SK-N-MC (cell line): ENCODE results near the gene EEF1AKMT3.

Experiments used
- EZH2 ChIP-seq: fragments of 200-600 bp; sonication (generic); IDR thresholded peaks from one replicate; pipeline ENCODE4 v1.6.1; 2017; ENCODE audit warnings: antibody characterized with exemption
- FOXP2 ChIP-seq: optimal IDR thresholded peaks from 2 replicates; pipeline ENCODE3; 2011; ENCODE audit warnings: mild to moderate bottlenecking, moderate library complexity; ENCODE audit not compliant: insufficient read depth; ENCODE audit errors: extremely low read length, control extremely low read depth
- POLR2AphosphoS5 ChIP-seq: IDR thresholded peaks from 2 replicates; pipeline ENCODE4 v1.6.1; 2012; ENCODE audit warnings: mild to moderate bottlenecking, low read depth, low read length, borderline replicate concordance

DNA sequence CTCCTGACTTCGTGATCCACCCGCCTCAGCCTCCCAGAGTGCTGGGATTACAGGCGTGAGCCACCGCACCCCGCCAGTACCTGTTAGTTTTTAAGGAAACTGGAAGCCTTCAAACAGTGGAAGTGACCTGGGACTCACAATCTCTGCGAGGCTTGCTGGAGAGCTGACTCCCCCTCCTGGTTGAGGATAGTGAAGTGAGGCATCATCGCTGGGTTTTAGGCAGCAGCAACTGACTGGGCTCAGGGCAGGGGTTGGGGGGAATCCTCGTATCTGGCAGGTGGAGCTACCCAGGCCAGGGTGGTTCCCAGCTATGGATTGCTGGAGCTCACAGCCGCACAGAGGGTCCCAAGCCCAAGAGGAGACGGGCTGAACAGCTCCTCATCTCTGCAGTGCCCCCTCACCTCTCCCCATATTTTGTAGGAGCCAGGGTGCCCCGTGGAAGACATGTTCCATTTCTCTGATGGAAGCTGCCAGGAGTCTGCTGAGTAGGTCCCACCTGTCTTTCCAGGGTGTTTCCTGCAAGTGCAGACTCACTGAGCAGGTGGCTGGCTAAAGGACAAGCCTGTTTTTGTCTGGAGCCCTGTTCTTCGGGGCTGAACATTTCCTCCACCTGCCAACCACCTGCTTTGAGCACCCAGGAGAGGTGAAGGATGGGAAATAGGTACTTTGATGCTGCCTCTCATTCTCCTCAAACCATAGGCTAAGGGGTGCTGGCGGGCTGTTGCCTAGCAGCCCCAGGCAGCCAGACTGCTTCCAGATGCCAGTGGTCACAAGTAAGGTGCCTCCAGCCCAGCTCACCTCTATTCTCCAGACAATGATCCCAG lies 43.0 kb downstream of the EEF1AKMT3 start:
- no peak; the same call in 1 of the 2 replicates for TF ChIP-seq POLR2AphosphoS5
- TF ChIP-seq EZH2 = no peak
- TF ChIP-seq FOXP2 = no peak
